GM19025 (cell line): Measurements from ENCODE around the gene DCLK2.

Experiments used
- ATAC-seq: cut with Tn5 transposase; IDR thresholded peaks from one replicate; pipeline ENCODE4 v1.9.1; 2021; ENCODE audit warnings: mild to moderate bottlenecking, low read depth, moderate library complexity; ENCODE audit not compliant: unreplicated experiment

DCLK2 gene

DNA sequence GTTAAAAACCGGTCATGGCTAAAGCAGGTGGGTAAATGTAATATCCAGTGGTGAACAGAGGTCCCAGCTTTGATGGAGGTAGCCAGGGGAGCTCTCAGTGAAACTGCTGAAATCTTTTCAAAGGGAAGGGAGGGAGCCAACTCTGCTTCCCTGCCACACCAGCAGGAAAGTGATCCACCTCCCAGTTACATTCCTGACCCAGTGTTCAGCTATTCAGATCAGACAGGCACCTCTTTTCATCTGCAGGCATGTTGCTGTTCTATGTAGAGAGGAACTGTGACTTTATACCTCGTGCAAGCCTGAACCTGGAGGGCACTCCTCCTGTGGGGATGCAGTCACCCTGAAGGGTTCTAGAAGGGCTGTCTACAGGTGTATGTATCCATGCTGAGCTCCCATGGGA is 37.6 kb downstream of the DCLK2 start:
- ATAC-seq, result no peak

DNA sequence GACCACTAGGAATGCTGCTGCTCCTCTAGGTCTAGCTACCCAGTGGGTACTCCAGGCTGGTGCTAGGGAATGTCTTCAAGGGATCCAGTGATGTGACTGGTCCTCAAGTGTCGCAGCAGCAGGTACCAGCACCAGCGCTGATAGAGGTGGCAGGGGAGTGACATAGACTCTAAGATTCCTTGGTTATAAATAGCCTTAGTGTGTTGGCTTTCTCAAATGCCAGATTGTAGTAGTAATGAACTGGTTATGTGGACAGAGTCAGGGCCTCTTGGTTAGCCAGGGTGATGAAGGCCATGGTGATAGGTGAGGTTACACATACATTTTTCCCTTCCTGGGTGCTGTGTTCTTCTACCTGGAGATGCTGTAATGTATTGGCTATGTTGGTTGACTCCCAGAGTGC is 38.3 kb downstream of the DCLK2 start:
- no peak for ATAC-seq

DNA sequence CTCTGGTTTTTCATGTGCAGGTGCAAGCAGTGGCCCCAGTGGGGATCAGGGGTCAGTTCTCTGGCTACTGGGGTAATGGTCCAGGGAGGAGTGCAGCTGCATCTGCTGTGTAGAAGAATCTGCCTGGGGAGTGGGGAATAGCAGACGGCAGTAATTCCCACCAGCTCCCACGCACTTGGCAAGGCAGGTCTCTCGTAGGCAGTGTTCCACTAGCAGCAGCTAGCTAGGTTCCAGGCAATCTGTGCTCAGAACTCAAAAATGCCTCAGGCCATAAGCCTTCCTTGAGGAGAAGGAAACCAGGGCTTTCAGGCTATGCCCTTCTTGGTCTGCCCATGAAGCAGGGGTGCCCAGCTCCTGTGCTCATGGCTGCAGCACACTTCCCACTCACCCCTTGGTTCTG is 38.8 kb downstream of the DCLK2 start:
- no peak for ATAC-seq

DNA sequence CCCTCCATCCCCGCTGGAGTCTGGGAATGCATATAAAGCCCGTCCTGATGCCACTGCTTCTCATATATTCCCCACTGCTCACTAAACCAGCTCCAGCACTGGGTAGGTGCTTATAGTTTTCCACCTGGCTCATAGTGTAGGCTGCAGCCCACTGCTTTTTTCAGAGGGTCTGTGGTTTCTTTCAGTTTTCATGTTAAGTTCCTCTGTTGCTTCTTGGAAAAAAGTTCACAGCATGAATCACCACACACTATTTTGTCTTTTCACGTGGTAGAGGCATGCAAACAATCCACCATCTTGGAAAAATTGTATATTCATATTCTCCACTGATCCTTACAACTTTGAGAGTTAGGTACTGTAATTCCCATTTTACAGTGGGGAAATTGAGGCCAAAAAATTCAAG is 39.4 kb downstream of the DCLK2 start:
- no peak for ATAC-seq

DNA sequence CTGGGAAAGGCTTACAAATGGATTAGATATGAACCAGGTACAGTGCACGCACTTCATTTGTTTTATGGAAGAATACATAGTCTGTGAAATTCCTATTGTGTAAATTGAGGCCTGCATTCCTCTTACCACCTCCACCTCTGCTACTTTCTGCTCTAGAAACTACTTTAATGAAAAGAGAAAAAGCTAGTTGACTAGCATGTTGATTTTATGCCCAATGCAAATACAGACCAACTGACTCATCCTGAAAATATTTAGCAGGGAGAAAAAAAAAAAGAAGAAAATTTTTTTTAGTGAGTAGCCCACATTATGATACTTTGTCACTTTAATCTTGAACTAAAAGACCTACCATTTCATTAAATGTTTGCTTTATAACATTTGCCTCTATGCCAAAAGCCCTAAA is 41.2 kb downstream of the DCLK2 start:
- no peak for ATAC-seq

- no peak for ATAC-seq
Measured at GRCh38 chr4:150123087-150123486, 44.8 kb downstream of the DCLK2 start.

- ATAC-seq, result no peak
Measured at GRCh38 chr4:150123796-150124677, 45.8 kb downstream of the DCLK2 start.

DNA sequence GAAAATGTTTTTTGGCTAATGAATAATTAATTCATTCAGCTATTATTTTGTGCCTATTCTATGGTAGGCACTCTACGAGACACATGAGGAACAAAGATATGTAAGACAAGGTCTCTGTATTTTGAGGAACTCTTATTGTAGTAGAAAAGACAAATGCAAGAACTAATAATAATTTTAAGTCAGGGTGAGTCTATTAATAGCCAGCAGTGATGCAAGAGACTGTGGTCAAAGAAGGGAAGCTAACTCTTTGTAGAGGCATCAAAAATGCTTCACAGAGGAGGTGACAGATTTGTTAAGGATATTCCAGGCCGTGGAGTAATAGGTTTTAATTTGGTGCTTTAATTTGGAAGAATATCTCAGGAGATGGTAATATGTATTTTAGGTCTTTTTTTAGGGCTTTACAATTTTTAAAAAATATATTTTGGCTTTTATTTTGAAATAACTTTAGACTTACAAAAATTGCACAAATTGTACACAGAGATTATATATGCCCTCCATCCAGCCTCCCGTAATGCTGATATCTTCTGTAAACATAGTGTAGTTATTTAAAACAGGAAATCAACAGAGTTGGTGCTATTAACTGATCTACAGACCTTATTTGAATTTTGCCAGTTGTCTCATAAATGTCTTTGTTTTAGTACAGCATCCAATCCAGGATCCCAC is 48.1 kb downstream of the DCLK2 start:
- ATAC-seq, result peak; percentile 11

- ATAC-seq, result peak; percentile 54
Measured at GRCh38 chr4:150126864-150127203, 48.6 kb downstream of the DCLK2 start.

DNA sequence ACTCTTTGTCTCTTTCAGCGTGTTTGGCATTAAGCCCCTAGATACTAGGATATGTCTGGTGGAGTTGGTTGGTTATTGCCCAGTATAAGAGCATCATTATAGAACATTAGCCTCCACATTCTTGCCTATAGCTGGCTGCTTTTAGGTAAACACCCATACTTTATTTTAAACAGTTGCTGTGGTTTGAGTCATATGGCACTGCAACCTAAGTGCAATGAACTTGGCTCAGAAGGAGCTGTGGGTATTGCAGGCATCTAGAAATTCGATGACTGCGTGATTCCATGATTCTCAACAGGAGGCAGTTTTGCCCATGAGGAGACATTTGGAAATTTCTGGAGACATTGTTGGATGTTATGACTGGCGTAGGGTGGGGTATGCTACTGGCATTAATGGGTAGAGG is 49.5 kb downstream of the DCLK2 start:
- ATAC-seq, result no peak

DNA sequence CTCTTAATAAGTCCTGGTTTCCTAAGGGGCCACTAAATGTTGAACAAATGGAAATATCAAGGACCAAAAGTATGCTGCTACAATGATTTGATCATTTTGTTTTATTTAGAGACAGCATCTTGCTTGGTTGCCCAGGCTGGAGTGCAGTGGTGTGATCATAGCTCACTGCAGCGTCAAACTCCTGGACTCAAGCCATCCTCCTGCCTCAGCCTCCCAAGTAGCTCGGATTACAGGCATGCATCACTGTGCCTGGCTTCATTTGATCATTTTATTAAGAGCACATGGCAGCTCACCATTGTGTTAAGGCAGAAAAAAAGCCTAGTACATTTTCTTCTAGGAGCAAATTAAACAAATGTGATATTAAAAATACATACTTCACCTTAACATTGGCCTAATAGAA is 52.7 kb downstream of the DCLK2 start:
- no peak for ATAC-seq

DNA sequence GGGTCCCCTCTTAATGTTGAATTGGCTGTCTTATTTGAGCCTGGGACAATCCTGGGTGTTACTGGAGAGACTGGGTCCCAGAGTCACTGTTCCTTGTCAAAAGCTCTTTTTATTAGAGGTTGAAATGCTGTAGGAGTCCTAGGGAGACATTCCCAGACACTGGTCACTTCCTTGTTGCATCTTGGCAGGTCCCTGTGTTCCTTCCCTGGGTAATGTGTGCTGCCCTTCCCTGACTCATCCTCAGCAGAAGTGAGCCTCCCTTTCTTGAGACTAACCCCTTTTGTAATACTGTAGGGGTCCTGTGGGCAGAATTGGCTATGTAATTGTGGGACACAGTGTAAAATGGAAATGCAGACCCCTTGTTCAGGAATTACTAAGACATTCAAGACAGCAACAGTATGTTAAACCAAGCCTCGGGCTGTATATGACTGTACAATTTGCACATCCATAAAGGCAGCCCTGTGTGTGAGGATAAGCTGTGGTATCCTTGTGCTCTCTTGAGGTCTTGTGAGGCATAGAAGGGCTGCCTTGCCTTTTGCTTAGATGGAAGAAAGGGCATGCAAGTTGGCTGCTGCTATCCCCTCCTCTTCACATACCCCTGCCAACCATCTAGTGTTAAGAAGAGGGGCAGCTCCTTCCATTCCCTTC is 53.5 kb downstream of the DCLK2 start:
- ATAC-seq, result no peak

GRCh38 chr4:150133605-150134004 is 55.4 kb downstream of the DCLK2 start:
- ATAC-seq, result no peak

- no peak for ATAC-seq
Measured at GRCh38 chr4:150135134-150135772, 57.0 kb downstream of the DCLK2 start.

DNA sequence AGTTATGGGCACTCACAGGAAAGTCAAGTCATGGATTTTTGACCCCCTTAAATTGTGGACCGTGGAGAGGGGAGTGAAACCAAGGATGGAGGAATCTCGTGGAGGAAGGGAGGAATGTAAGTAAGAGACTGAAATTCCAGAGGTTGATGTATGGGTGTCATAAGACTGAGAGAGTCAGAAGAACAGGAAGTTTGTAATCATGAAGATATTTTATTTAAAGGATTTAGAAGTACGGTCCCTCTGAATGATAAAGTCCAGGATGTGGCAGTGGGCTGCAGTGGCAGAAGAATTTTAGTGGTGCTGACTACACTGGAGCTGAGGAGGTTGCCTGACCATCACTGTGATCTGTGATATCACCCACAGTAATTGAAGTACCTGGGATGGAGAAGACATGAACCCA is 57.8 kb downstream of the DCLK2 start:
- no peak for ATAC-seq

GRCh38 chr4:150136481-150136880 is 58.2 kb downstream of the DCLK2 start:
- ATAC-seq, result no peak

- no peak for ATAC-seq
Measured at GRCh38 chr4:150139297-150139865, 61.1 kb downstream of the DCLK2 start.

GRCh38 chr4:150140774-150141400 is 62.6 kb downstream of the DCLK2 start:
- ATAC-seq, result no peak

DNA sequence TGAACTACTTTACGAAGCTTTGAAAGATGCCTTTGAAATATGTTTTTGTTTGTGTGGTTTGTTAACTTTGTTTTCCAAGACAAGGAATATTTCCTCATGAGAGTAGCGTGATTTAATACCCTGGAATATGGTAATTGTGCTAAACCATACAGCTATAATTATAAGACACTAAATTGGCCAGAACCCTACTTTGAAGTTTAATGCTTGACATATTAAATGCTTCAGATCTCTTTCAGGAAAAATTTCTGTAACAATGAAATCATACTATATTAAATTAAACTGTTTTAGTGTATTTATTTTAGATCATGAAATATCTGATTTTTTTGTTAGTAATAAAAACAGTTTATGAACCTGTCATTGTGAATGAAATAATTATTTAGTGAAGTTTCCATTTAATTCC is 63.5 kb downstream of the DCLK2 start:
- no peak for ATAC-seq

- no peak for ATAC-seq
Measured at GRCh38 chr4:150142831-150143230, 64.6 kb downstream of the DCLK2 start.
